Tibial nerve (tissue), 4 donors: ENCODE results near the gene SERPINB13.

Experiments
- EP300 ChIP-seq, 2 donors: sonication (generic); formaldehyde crosslinking; IDR thresholded peaks; one replicate each; pipeline ENCODE4 v1.6.1; 2017; ENCODE audit warnings: antibody characterized with exemption in 2 of 2, mild to moderate bottlenecking in 1 of 2
- POLR2A ChIP-seq, 2 donors: fragments of 450-650 bp; IDR thresholded peaks; one replicate each; pipeline ENCODE4 v1.6.1; 2017; ENCODE audit warnings: antibody characterized with exemption in 2 of 2, mild to moderate bottlenecking in 2 of 2, moderate library complexity in 2 of 2
- TF ChIP-seq, protein P1 (sequence below), 5 experiments: fragments of 200-600 bp in 3 of 5; fragments of 450-650 bp in 2 of 5; sonication (generic) in 3 of 5; IDR thresholded peaks; one replicate each; pipeline ENCODE4 v1.5.1; 2016 to 2019; ENCODE audit warnings: antibody characterized with exemption in 5 of 5, mild to moderate bottlenecking in 3 of 5, moderate library complexity in 2 of 5

DNA sequence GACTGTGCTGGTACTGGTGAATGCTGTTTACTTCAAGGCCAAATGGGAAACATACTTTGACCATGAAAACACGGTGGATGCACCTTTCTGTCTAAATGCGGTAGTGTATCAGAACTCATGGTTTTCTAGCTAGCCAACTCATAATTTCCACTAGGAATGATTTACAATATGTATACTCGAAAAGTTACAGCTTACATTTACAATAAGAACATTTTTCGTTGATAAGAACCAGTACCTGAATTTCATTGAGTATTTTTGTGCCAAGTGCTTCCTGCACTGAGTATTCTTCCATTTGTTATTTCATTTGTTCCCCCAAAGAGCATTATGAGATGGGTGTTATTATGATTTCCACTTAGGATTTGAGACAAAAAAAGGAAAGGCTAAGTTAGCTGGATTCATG, 23.1 kb upstream of the SERPINB13 start:
- TF ChIP-seq, protein P1, sequence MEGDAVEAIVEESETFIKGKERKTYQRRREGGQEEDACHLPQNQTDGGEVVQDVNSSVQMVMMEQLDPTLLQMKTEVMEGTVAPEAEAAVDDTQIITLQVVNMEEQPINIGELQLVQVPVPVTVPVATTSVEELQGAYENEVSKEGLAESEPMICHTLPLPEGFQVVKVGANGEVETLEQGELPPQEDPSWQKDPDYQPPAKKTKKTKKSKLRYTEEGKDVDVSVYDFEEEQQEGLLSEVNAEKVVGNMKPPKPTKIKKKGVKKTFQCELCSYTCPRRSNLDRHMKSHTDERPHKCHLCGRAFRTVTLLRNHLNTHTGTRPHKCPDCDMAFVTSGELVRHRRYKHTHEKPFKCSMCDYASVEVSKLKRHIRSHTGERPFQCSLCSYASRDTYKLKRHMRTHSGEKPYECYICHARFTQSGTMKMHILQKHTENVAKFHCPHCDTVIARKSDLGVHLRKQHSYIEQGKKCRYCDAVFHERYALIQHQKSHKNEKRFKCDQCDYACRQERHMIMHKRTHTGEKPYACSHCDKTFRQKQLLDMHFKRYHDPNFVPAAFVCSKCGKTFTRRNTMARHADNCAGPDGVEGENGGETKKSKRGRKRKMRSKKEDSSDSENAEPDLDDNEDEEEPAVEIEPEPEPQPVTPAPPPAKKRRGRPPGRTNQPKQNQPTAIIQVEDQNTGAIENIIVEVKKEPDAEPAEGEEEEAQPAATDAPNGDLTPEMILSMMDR (IDR thresholded peaks at IDR 0.05), result no peak
- TF ChIP-seq POLR2A (IDR thresholded peaks at IDR 0.05) (no peak), EP300 (IDR thresholded peaks at IDR 0.05) (no peak)
